Stimulated activated CD4-positive, alpha-beta T cell treated with anti-CD3 and anti-CD28 coated beads, TNF-alpha, amount 100 ng/mL, for 48 hours (primary cell): ENCODE data around the gene INTU.
"Not testable (repeated sequence)": the region's sequence is repeated elsewhere in the genome, so short reads cannot be mapped to it uniquely, and the experiment has no call there.

Experiments
- DNase-seq, 3 donors: peaks; one replicate each; pipeline ENCODE4 v3.0.0-alpha.2; 2020; ENCODE audit warnings: low read depth in 3 of 3

Gene INTU

DNA sequence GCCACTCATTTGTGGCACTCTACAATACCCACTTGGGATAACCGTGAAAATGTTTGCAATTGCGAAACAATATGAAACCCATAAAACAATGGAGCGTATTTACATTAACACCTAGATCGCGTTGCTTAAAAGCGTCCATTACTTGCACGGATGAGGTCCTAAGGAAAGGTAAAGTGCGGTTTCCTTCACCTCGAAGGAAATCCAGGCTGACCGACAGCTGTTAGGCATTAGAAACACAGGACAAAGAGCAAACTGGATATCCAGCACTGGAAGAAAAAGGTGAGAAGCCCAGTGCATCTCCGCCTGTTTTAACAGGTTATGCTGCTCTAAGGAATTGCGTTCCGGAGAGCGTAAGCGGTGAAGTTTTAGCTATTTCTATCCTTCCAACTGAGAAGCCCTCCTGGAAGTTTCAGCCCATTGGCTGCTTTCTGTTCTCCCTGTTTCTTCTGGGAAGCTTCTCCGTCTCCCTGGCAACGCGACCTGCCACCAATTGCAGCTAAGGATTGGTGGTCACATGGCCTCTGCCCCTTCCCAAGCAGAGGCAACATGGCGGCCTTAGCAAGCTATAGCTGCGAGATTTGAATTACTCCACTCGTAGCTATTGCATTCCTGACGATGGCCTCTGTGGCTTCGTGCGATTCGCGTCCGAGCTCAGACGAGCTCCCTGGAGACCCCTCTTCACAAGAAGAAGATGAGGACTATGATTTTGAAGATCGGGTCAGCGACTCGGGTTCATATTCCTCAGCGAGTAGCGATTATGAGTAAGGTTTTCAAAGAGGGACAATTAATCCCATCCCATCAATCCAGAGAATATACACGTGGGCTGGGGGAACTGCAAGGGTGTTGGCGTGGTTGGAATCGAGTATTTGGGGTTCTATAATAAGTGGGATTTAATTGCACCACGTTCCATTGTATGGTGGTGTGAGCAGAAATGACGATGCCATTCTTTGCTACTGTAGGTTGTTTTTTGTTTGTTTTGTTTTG, at the start of gene INTU:
TSS of gene INTU (plus strand) at position 538 of the 984 bp plus-strand sequence. CDS start at position 616, 78 bp downstream.
- DNase-seq = peak in 2 of 3 donors; percentile 12 to 27

- DNase-seq = not testable (repeated sequence)
Observed at GRCh38 chr4:127586496-127586895, 46.3 kb upstream of the INTU start.

GRCh38 chr4:127586922-127587571, 45.7 kb upstream of the INTU start:
- no peak for DNase-seq

DNA sequence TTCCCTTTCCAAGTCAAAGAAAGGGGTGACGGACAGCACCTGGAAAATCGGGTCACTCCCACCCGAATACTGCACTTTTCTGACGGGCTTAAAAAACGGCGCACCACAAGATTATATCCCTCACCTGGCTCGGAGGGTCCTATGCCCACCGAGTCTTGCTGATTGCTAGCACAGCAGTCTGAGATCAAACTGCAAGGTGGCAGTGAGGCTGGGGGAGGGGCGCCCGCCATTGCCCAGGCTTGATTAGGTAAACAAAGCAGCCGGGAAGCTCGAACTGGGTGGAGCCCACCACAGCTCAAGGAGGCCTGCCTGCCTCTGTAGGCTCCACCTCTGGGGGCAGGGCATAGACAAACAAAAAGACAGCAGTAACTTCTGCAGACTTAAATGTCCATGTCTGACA, 43.6 kb upstream of the INTU start:
- not testable (repeated sequence) for DNase-seq

DNA sequence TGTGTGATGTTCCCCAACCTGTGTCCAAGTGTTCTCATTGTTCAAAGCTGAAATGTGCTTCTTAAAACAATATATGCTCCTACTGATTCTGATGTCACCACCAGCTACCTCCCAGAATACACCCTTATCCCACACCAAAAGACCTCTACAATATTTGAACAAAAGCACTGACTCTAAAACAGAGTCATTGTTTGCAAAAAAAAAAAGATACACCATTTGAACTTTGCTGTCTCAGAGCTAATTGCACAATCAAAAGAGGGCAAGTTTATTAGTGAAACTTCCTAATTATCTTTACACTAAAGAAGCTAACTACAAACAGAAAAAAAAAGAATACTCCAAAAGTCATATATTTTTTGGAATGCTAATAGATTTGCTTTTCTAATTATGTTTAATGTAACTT, 34.1 kb upstream of the INTU start:
- DNase-seq = no peak

- DNase-seq = no peak
Observed at GRCh38 chr4:127601029-127601428, 31.7 kb upstream of the INTU start.

DNA sequence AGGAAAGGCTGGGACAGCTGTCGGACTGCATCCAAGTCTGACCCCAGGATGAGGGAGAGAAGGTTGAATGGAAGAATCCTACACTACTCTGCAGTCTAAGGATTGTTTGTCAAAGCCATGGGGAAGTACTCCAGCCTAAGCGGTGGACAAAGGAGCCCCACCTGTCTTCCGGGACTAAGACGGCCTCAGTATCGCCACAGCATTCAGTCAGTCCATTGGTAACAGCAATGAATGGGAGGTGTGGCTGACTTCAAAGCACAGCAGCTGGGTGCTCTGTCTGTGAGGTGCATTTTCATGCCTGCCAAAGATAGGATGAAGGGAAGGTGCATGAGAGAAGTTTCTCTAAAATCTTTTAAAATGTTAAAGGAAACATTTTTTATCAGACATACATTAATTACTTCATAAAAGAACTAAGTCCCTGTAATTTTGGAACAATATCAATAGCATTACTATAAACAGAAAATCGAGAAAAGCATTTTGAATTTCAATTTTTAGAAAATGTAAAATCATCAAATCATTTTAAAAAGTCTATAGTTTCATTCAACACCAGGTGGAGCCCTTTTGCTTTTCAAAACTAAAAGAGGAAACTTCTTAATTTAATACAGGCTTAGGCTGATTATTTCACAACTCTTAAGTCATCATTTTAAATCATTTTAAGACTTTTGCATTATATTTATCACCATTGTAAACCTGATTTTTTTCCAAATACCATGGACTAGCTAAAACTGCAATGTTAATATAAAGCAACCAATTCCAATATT, 27.6 kb upstream of the INTU start:
- no peak for DNase-seq

- no peak for DNase-seq
Observed at GRCh38 chr4:127606823-127607222, 25.9 kb upstream of the INTU start.

- DNase-seq = no peak
Observed at GRCh38 chr4:127609484-127609883, 23.3 kb upstream of the INTU start.

GRCh38 chr4:127610488-127610887, 22.3 kb upstream of the INTU start:
- no peak for DNase-seq

- DNase-seq = no peak
Observed at GRCh38 chr4:127616898-127617297, 15.9 kb upstream of the INTU start.

DNA sequence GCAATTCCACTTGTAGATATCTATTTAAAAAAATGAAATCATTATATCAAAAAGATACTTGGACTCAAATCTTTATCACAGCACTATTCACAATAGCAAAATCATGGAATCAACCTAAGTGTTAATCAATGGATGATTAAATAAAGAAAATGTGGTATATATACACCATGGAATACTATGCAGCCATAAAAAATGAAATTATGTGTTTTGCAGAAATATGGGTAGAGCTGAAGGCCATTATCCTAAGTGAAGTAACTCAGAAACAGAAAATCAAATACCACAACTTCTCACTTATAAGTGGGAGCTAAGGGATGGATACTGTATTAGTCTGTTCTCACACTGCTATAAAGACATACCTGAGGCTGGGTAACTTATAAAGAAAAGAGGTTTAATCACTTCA, 14.3 kb upstream of the INTU start:
- DNase-seq = no peak

- DNase-seq = no peak
Observed at GRCh38 chr4:127622621-127622920, 10.2 kb upstream of the INTU start.

- no peak for DNase-seq
Observed at GRCh38 chr4:127622921-127623796, 9.6 kb upstream of the INTU start.

DNA sequence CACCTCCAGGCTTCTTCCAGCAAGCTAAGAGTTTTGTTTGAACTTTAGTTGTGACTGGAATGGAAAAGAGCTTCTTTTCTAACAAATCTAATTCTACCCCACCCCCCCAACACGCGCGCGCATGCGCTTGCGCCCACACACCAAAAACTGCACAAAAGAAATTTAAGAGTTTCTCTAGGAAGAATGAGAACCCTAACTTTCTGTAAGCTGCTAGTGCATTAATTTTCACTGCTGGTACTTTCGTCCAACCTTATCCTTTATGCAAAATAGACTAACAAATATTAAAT, 9.0 kb upstream of the INTU start:
- DNase-seq = no peak

DNA sequence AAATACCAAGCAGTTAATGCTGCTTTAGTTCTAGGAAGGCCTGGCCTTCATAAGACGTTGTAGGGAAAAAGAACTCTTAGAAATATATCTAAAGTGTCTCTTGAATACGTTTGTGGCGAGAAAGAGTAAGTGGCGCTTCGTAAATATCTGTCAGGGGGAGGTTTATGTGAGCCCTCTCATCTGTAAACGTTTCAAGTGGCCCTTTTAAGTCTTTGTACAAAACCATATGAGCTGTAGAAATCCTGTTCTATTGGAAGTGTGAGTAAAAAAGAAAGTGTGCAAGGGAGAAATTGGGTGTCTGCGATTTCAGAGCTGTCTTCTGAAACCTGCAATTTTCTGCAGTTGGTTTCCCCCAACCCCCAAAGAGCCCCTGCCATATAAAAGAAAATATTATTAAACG, 8.6 kb upstream of the INTU start:
- no peak for DNase-seq

- no peak for DNase-seq
Observed at GRCh38 chr4:127629371-127629770, 3.4 kb upstream of the INTU start.

DNA sequence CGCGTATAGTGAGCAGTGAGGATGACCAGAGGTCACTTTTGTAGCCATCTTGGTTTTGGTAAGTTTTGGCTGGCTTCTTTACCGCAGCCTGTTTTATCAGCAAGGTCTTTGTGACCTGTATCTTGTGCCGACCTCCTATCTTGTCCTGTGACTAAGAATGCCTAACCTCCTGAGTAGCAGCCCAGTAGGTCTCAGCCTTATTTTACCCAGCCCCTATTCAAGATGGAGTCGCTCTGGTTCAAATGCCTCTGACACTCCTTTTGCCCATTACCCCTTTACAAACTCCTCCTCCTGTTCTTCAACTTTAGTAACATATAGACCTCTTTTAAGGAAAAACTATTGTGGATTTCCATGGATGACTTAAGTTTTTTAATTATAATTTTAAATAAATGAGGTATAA, 2.6 kb upstream of the INTU start:
- no peak for DNase-seq

DNA sequence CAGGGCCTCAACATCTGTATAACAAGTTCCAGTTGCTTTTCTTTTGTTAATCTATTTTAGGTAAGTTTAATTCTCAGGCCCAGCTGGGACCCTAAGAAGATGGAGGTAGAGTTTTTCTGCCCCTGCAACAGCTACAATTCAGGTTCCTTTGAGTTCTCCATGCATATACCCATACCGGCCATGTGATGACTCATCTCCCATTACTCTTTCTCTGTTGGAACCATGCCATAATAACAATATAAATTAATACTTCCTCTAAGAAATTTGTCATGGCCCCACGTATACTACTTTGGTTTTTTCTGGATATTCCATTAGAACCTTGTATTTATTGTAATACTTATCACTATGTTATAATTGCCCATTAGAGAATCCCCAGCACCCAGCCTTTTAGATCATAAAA, 1.3 kb upstream of the INTU start:
- no peak for DNase-seq

DNA sequence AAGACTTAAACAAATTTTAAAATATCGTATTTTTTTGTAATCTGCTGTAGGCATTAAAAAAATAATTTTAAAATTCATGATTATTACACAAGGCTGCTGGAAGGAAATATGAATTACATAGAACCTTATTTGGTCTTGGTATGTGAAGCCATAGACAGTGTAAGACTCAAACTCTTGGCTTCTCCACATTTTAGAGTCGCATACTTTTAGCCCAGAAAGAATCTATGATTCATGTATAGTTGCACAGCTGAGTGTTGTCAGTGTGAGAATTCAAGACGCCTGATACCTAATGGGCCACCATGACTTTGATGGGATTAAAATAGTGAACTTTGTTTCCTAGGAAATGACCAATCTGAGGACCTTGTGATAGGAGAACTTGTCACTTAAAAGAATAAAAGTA, 1.4 kb downstream of the INTU start:
- DNase-seq = no peak

- DNase-seq = no peak
Observed at GRCh38 chr4:127641524-127641923, 8.8 kb downstream of the INTU start.

- DNase-seq = no peak
Observed at GRCh38 chr4:127642169-127642568, 9.4 kb downstream of the INTU start.
